LHCN-M2 (cell line): ENCODE data around the gene URAD. TPM values are rescaled to one million over a fixed set of nuclear protein-coding genes. Genes with fewer than 3 reads are reported as not detected.
"Not testable (repeated sequence)": the region's sequence is repeated elsewhere in the genome, so short reads cannot be mapped to it uniquely, and the experiment has no call there.

Experiments used
- DNase-seq: peaks from one replicate; pipeline ENCODE4 v3.0.0-alpha.2; 2012; ENCODE audit warnings: low read depth
- total RNA-seq: library from RNA; depleted of rRNA; stranded (reverse); fragments of >200 nt; gene quantifications from 2 replicates; pipeline ENCODE4 v1.2.3, GENCODE V29; 2014

Gene URAD
- total RNA-seq, 1 experiment from 2014 or later: not detected

GRCh38 chr13:27970382-27971235 lies 17.9 kb downstream of the URAD start:
- no peak for DNase-seq

GRCh38 chr13:27969866-27970229 lies 18.6 kb downstream of the URAD start:
- DNase-seq: no peak

GRCh38 chr13:27969082-27969865 lies 19.2 kb downstream of the URAD start, which contains the start of gene CDX2:
Gene CDX2, minus strand, starts transcription at chr13:27969315. Its CDS starts 309 bp downstream, at chr13:27969006.
- DNase-seq: no peak

- DNase-seq: no peak
These were observed 20.0 kb downstream of the URAD start for GRCh38 chr13:27968316-27969081.

GRCh38 chr13:27967736-27968315 lies 20.7 kb downstream of the URAD start:
- DNase-seq: no peak

- DNase-seq: no peak
These were observed 21.2 kb downstream of the URAD start for GRCh38 chr13:27967203-27967735.

- no peak for DNase-seq
These were observed 21.8 kb downstream of the URAD start for GRCh38 chr13:27966641-27967202.

- no peak for DNase-seq
These were observed 22.5 kb downstream of the URAD start for GRCh38 chr13:27965740-27966640.

- no peak for DNase-seq
These were observed 23.2 kb downstream of the URAD start for GRCh38 chr13:27965343-27965739.

- no peak for DNase-seq
These were observed 23.7 kb downstream of the URAD start for GRCh38 chr13:27964741-27965323.

GRCh38 chr13:27964206-27964605 lies 24.3 kb downstream of the URAD start:
- DNase-seq: not testable (repeated sequence)

- DNase-seq: no peak
These were observed 25.0 kb downstream of the URAD start for GRCh38 chr13:27963491-27963890.

- DNase-seq: no peak
These were observed 25.5 kb downstream of the URAD start for GRCh38 chr13:27962982-27963381.

GRCh38 chr13:27962128-27962841 lies 26.2 kb downstream of the URAD start:
- DNase-seq: no peak

GRCh38 chr13:27961227-27962085 lies 27.0 kb downstream of the URAD start:
- DNase-seq: no peak

GRCh38 chr13:27960362-27961226 lies 27.9 kb downstream of the URAD start:
- no peak for DNase-seq

GRCh38 chr13:27959976-27960361 lies 28.5 kb downstream of the URAD start:
- DNase-seq: no peak
